T follicular helper cell (primary cell): Measurements from ENCODE around the gene PON3.

Experiments used
- DNase-seq: peaks from one replicate; pipeline ENCODE4 v3.0.0-alpha.2; 2020; ENCODE audit warnings: low read depth
- total RNA-seq, 2 experiments: gene quantifications; one replicate each; lab custom pipeline; 2026; lab: John Stamatoyannopoulos, UW

PON3 gene
- 0 reads per million in 2 experiments for total RNA-seq

- DNase-seq, result no peak
Measured at GRCh38 chr7:95396136-95397032, at the start of gene PON3. Gene PON3, minus strand, starts transcription at chr7:95396375. Its CDS starts 25 bp downstream, at chr7:95396350.

GRCh38 chr7:95444796-95445195, 48.6 kb upstream of the PON3 start:
- no peak for DNase-seq

- no peak for DNase-seq
Measured at GRCh38 chr7:95441042-95441823, 45.1 kb upstream of the PON3 start.

- no peak for DNase-seq
Measured at GRCh38 chr7:95440394-95441038, 44.3 kb upstream of the PON3 start.

- no peak for DNase-seq
Measured at GRCh38 chr7:95436407-95436806, 40.2 kb upstream of the PON3 start.

GRCh38 chr7:95435422-95435780, 39.2 kb upstream of the PON3 start:
- no peak for DNase-seq

- peak; percentile 9 for DNase-seq
Measured at GRCh38 chr7:95434557-95435421, 38.6 kb upstream of the PON3 start, which contains the start of gene PON2. Gene PON2, minus strand, starts transcription at chr7:95435028. Its CDS starts 77 bp downstream, at chr7:95434951.

GRCh38 chr7:95433952-95434556, 37.9 kb upstream of the PON3 start:
- DNase-seq, result no peak

- DNase-seq, result no peak
Measured at GRCh38 chr7:95433129-95433528, 37.0 kb upstream of the PON3 start.

GRCh38 chr7:95432606-95433005, 36.4 kb upstream of the PON3 start:
- DNase-seq, result no peak

- DNase-seq, result no peak
Measured at GRCh38 chr7:95430864-95431263, 34.7 kb upstream of the PON3 start.

- no peak for DNase-seq
Measured at GRCh38 chr7:95429241-95429990, 33.2 kb upstream of the PON3 start.

GRCh38 chr7:95427914-95428516, 31.8 kb upstream of the PON3 start:
- no peak for DNase-seq

GRCh38 chr7:95427166-95427565, 31.0 kb upstream of the PON3 start:
- DNase-seq, result no peak

GRCh38 chr7:95425694-95426093, 29.5 kb upstream of the PON3 start:
- DNase-seq, result no peak

GRCh38 chr7:95424716-95425115, 28.5 kb upstream of the PON3 start:
- DNase-seq, result no peak

- no peak for DNase-seq
Measured at GRCh38 chr7:95421847-95422444, 25.8 kb upstream of the PON3 start.

- DNase-seq, result no peak
Measured at GRCh38 chr7:95421000-95421846, 25.0 kb upstream of the PON3 start.
